PFSK-1 (cell line): Measurements from ENCODE around the gene C7orf57.

Experiments
- POLR2AphosphoS5 ChIP-seq: IDR thresholded peaks from 2 replicates; pipeline ENCODE4 v1.6.1; 2012; ENCODE audit warnings: low read depth, mild to moderate bottlenecking, control low read depth, low read length, moderate library complexity
- SIN3A ChIP-seq: IDR thresholded peaks from 2 replicates; pipeline ENCODE4 v1.6.1; 2012; ENCODE audit warnings: mild to moderate bottlenecking, low read length, moderate library complexity, borderline replicate concordance; ENCODE audit not compliant: insufficient read depth
- TAF1 ChIP-seq: IDR thresholded peaks from 2 replicates; pipeline ENCODE4 v1.6.1; 2012; ENCODE audit warnings: low read length, control low read depth, borderline replicate concordance; ENCODE audit not compliant: insufficient read depth

GRCh38 chr7:48059706-48060105 lies 24.4 kb downstream of the C7orf57 start:
- no peak for TF ChIP-seq TAF1
- TF ChIP-seq POLR2AphosphoS5, result no peak
- TF ChIP-seq SIN3A, result no peak
